ENCODE results near the gene MEF2C.

Gene MEF2C

DNA sequence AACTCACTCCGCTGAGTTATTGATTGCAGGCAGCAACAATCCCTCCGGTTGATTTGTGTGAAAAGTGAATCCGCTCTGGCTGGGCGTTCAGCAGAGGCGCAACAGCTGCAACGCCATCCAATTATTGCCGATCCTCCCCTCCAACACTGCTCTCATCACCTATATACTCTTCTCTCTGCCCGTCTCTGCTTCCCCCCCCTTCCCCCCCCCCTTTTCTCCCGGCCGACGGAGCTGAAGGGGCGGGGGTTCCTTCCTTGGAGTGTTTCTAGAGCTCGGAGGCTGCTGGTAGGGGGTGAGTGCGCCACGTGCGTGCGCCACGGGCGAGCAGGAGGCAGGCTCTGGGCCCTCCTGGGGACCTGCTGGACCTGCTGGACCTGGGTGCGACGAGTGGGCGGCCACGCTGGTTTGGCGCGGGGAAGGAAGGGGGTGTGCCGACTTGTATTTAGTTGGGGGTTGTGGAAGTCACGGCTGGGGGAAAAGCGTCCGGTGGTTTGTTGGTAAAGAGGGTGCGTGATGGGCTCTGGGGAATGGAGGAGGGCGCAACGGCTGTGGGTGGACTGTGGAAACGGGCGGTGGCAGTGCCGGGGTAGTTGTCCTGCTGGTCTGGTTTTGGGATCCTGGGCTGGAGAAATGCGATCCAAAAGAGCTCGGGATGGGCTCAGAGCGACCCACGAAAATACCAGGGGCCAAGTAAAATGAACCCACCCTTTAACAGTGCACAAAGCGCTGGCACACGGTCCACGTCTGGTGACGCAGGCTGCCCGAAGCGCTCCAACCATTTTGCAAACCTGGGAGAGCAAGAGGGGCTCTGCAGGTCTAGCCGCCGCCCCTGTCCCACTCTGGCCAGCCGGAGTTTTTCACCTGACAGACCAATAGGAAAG lies 6.4 kb upstream of the MEF2C start:
- TF ChIP-seq CTCF (IDR thresholded peaks at IDR 0.05) = no peak
- H3K9me3 ChIP-seq = no peaks in the 10 kb centered on the region
- H3K36me3 ChIP-seq = no peaks in the 10 kb centered on the region
- H3K4me1 ChIP-seq = peaks cover 0 to 56% (median 14%) of the 10 kb centered on the region in 4 donors
- intact Hi-C loops (cut with DNase I; ENCODE audit: low total_unique reads) = loop anchor here (5.0 to 10.0 kb wide), 2 partner anchors 55 to 102 kb away; no protein-coding TSS in a partner anchor
- H3K27me3 ChIP-seq = no peaks in the 10 kb centered on the region
- H3K4me3 ChIP-seq = peak overlapping the region; percentile 67 to 71
- DNase-seq = peak; percentile 73 to 88
- peak overlapping the region; percentile 93 to 97 for H3K27ac ChIP-seq

GRCh38 chr5:88888848-88889188 lies 5.8 kb upstream of the MEF2C start:
- no peak for TF ChIP-seq CTCF (IDR thresholded peaks at IDR 0.05)
- Histone ChIP-seq H3K4me3 (peak overlapping the region; percentile 67 to 71), H3K27ac (peak overlapping the region; percentile 93 to 97), H3K9me3 (no peaks in the 10 kb centered on the region), H3K36me3 (no peaks in the 10 kb centered on the region), H3K4me1 (peaks cover 0 to 50% (median 11%) of the 10 kb centered on the region in 4 donors), H3K27me3 (no peaks in the 10 kb centered on the region)
- DNase-seq = no peak
- intact Hi-C loops (cut with DNase I; ENCODE audit: low total_unique reads) = loop anchor here (5.0 to 10.0 kb wide), 2 partner anchors 56 to 102 kb away; no protein-coding TSS in a partner anchor

DNA sequence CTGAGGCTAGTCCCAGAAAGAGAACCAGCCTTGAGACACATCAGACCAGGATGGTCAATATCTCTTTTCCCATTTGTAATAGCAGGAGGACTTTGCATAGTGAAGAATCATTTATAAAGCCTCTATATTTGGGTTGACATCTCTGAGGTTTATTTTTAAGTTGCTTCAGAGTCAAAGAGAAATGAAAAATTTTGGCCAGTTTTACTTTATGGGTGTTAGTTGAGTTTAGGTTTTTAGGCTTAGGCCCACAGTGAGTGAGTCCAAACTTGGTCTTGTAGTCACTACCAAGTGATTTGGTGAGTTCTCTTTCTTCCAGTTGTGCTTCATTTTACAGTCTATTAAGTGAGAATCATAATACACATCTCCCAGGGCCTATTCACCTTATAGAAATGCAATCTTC lies 5.3 kb upstream of the MEF2C start:
- Histone ChIP-seq H3K4me3 (peak overlapping the region; percentile 67 to 71), H3K4me1 (peaks cover 0 to 45% (median 11%) of the 10 kb centered on the region in 4 donors), H3K36me3 (no peaks in the 10 kb centered on the region), H3K9me3 (no peaks in the 10 kb centered on the region), H3K27me3 (no peaks in the 10 kb centered on the region), H3K27ac (peak overlapping the region; percentile 93 to 97)
- intact Hi-C loops (cut with DNase I; ENCODE audit: low total_unique reads) = loop anchor here (5.0 to 10.0 kb wide), 2 partner anchors 57 to 101 kb away; no protein-coding TSS in a partner anchor
- no peak for TF ChIP-seq CTCF (IDR thresholded peaks at IDR 0.05)
- DNase-seq = no peak

GRCh38 chr5:88887342-88887741 lies 4.4 kb upstream of the MEF2C start:
- peak overlapping the region; percentile 93 to 97 for H3K27ac ChIP-seq
- H3K27me3 ChIP-seq = no peaks in the 10 kb centered on the region
- no peak for DNase-seq
- H3K36me3 ChIP-seq = no peaks in the 10 kb centered on the region
- peaks cover 0 to 43% (median 11%) of the 10 kb centered on the region in 4 donors for H3K4me1 ChIP-seq
- TF ChIP-seq CTCF (IDR thresholded peaks at IDR 0.05) = no peak
- peak overlapping the region; percentile 38 to 73 for H3K4me3 ChIP-seq
- H3K9me3 ChIP-seq = no peaks in the 10 kb centered on the region
- intact Hi-C loops (cut with DNase I; ENCODE audit: low total_unique reads) = loop anchor here (5.0 to 10.0 kb wide), 2 partner anchors 57 to 100 kb away; no protein-coding TSS in a partner anchor

- Histone ChIP-seq H3K27ac (peak overlapping the region; percentile 93 to 97), H3K9me3 (no peaks in the 10 kb centered on the region), H3K36me3 (no peaks in the 10 kb centered on the region), H3K4me1 (peaks cover 0 to 43% (median 11%) of the 10 kb centered on the region in 4 donors), H3K4me3 (peak overlapping the region; percentile 38 to 73), H3K27me3 (no peaks in the 10 kb centered on the region)
- no peak for DNase-seq
- no peak for TF ChIP-seq CTCF (IDR thresholded peaks at IDR 0.05)
- intact Hi-C loops (cut with DNase I; ENCODE audit: low total_unique reads) = loop anchor here (5.0 to 10.0 kb wide), 2 partner anchors 58 to 100 kb away; no protein-coding TSS in a partner anchor
These were observed 3.9 kb upstream of the MEF2C start for GRCh38 chr5:88886746-88887341.
